NCI-H2171 treated with DMSO at 0.1 percent for 48 hours (cell line): ENCODE data around the gene DUSP12.

ENCODE experiments used
- DNase-seq: peaks from one replicate; lab custom pipeline; 2025; lab: John Stamatoyannopoulos, UW

DUSP12 gene

GRCh38 chr1:161770250-161770649, 20.7 kb downstream of the DUSP12 start:
- no peak for DNase-seq

GRCh38 chr1:161771161-161771560, 21.6 kb downstream of the DUSP12 start:
- DNase-seq = no peak

- no peak for DNase-seq
Observed at GRCh38 chr1:161771973-161772372, 22.4 kb downstream of the DUSP12 start.

- DNase-seq = no peak
Observed at GRCh38 chr1:161772397-161772796, 22.8 kb downstream of the DUSP12 start.

GRCh38 chr1:161773791-161774190, 24.2 kb downstream of the DUSP12 start:
- no peak for DNase-seq

- no peak for DNase-seq
Observed at GRCh38 chr1:161777261-161777660, 27.7 kb downstream of the DUSP12 start.

- DNase-seq = no peak
Observed at GRCh38 chr1:161778522-161778921, 28.9 kb downstream of the DUSP12 start.

- DNase-seq = no peak
Observed at GRCh38 chr1:161779393-161779792, 29.8 kb downstream of the DUSP12 start.

GRCh38 chr1:161781995-161782394, 32.4 kb downstream of the DUSP12 start:
- DNase-seq = no peak

- DNase-seq = no peak
Observed at GRCh38 chr1:161782886-161783285, 33.3 kb downstream of the DUSP12 start.

GRCh38 chr1:161784968-161785367, 35.4 kb downstream of the DUSP12 start:
- no peak for DNase-seq

- no peak for DNase-seq
Observed at GRCh38 chr1:161787355-161787754, 37.8 kb downstream of the DUSP12 start.

- no peak for DNase-seq
Observed at GRCh38 chr1:161790587-161791317, 41.2 kb downstream of the DUSP12 start.

- no peak for DNase-seq
Observed at GRCh38 chr1:161791904-161792655, 42.5 kb downstream of the DUSP12 start.

- DNase-seq = peak; percentile 66
Observed at GRCh38 chr1:161792740-161793139, 43.2 kb downstream of the DUSP12 start.

GRCh38 chr1:161799792-161800191, 50.2 kb downstream of the DUSP12 start:
- DNase-seq = no peak

- no peak for DNase-seq
Observed at GRCh38 chr1:161801955-161802354, 52.4 kb downstream of the DUSP12 start.

- no peak for DNase-seq
Observed at GRCh38 chr1:161803181-161803580, 53.6 kb downstream of the DUSP12 start.

GRCh38 chr1:161805399-161806197, 56.0 kb downstream of the DUSP12 start:
- DNase-seq = no peak
